Activated CD4-positive, alpha-beta T cell treated with anti-CD3 and anti-CD28 coated beads, Interleukin-2, Interleukin-6, amounts not matched to agents 100 ng/mL and 50 ng/mL, durations not matched to agents 16 hours and 8 hours (primary cell): Measurements from ENCODE around the gene LAG3.

Experiments
- DNase-seq: peaks from one replicate; pipeline ENCODE4 v3.0.0-alpha.2; 2020

LAG3 gene

DNA sequence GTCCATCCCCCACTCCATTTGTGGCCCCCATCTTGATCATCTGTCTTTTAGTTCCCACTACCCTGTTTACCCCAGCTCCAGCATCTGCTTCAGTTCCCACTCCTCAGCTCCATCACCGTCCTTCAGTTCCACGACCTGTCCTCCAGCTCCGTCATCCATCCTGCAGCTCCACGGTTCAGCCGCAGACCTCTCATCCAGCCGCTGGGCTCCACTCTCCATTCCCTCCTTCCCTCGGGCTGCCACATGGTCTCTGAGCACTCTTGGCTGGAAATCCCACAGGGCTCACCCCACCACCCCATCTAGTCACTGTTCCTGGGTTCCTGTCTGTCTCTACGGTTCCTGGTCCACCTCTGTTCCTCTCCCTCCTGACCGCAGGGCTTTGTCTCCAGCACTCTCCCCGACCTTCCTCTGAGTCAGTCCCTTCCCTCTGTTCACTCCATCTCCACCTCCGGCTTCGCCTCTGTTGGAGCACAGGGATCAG is 52.6 kb downstream of the LAG3 start:
- DNase-seq, result no peak

DNA sequence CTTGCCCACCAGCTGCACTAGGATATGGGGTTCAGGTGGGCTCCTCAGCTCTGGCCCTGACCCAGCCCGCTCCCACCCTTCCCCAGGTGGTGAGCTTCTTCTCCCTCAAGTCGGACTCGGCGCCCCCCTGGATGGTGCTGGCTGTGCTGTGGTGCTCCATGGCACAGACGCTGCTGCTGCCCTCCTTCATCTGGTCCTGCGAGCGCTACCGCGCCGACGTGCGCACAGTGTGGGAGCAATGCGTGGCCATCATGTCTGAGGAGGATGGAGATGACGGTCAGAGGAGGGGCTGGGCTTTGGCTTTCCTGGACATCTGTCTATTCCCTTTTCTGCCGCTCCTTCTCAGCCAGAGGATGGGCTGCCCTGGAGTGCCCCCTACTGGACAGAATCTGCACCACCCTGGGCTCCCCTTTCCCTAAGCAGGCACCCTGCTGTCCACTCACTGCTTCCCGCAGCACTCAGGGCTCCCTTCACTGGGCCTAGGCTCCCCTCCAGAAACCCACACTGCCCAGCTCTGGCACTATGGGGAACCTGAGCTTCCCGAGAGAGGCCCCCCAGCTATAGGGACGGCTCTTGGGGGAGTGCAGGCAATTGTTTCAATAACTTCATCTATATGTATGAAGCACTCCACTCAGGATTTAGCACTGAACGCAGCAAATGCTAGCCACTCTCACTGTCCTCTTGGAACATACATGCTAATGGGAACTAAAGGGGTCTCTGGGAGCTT is 53.2 kb downstream of the LAG3 start:
- peak; percentile 86 for DNase-seq

DNA sequence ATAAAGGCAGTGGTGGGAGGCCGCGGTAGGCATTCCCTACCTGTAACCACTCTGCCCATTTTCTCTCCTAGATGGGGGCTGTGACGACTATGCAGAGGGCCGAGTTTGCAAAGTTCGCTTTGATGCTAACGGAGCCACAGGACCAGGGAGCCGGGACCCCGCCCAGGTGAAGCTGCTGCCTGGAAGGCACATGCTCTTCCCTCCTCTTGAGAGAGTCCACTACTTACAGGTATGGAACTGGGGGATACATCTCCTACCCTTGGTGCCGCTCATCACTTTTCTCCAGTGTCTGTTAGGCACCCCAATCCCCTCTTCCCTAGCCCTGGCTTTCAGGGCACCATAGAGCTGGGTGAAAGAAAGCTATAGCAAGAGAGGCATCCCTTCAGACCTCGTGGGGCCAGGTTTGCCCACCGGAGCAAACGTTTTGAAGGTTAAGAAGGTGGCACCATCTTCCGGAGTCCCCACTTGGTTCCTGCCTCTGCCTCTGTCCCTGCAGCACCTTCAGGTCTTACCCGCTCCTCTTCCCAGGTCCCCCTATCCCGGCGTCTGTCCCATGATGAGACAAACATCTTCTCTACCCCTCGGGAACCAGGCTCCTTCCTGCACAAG is 53.9 kb downstream of the LAG3 start:
- DNase-seq, result no peak

DNA sequence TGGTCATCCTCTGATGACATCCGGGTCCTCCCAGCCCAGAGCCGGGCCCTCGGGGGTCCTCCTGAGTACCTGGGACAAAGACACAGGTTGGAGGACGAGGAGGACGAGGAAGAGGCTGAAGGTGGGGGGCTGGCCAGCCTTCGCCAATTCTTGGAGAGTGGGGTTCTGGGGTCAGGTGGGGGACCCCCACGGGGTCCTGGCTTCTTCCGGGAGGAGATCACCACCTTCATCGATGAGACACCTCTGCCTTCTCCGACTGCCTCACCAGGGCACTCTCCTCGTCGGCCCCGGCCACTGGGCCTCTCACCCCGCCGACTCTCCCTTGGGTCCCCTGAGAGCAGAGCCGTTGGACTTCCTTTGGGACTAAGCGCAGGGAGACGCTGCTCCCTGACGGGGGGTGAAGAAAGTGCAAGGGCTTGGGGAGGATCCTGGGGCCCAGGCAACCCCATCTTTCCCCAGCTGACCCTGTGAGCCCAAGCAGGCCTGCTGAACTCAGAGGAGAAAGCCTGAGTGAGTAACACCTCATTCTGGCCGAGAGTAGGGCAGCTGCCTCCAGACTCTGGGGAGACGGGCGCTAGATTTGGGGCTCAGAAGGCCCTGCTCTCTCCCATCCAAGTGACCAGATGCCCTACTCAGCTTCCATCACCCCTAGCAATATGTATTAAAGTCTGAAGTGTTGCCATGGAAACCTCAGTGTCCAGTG is 54.6 kb downstream of the LAG3 start:
- no peak for DNase-seq

DNA sequence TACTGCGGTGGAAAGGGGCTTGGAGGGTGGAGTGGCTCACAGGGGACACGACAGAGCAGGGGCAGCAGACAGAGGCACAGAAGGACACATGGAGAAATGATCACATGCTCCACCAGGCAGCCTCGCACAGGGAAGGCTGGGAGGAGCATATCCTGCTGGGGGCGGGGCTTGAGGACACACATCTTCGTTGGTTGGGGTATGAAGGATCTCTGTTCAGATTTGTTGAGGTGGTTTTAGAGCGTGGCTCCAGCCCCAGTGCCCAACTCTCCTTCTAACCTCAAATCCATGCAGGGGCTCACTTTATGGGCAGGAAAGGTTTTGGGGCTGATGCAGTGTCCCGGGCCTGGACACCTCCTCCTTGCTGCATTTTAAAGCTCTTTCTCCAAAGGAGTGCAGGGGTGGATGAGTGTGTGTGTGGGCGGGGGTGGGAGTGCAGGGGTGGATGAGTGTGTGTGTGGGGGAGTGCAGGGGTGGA is 55.2 kb downstream of the LAG3 start:
- DNase-seq, result peak; percentile 50
